Progenitor cell of endocrine pancreas (in vitro differentiated cells): Measurements from ENCODE around the gene GNB5. TPM values are rescaled to one million over a fixed set of nuclear protein-coding genes. Genes with fewer than 3 reads are reported as not detected.

ENCODE experiments used
- DNase-seq: peaks from one replicate; pipeline ENCODE4 v3.0.0; 2021; ENCODE audit warnings: low spot score; ENCODE audit not compliant: unreplicated experiment
- H3K27ac Mint-ChIP-seq: 2 replicates; pipeline ENCODE4 v1.8.0; 2021; ENCODE audit warnings: mild to moderate bottlenecking, moderate library complexity, mixed read lengths
- H3K27me3 Mint-ChIP-seq: 2 replicates; pipeline ENCODE4 v1.8.0; 2021; ENCODE audit warnings: mixed read lengths
- H3K36me3 Mint-ChIP-seq: 2 replicates; pipeline ENCODE4 v1.8.0; 2022; ENCODE audit warnings: mixed read lengths; ENCODE audit not compliant: insufficient read depth
- H3K4me1 Mint-ChIP-seq: 2 replicates; pipeline ENCODE4 v1.8.0; 2021; ENCODE audit warnings: low read depth, mixed read lengths
- H3K4me3 Mint-ChIP-seq: 2 replicates; pipeline ENCODE4 v1.8.0; 2021; ENCODE audit warnings: low read depth, mild to moderate bottlenecking, moderate library complexity, mixed read lengths
- H3K9me3 Mint-ChIP-seq: 2 replicates; pipeline ENCODE4 v1.8.0; 2021; ENCODE audit warnings: low read depth, mixed read lengths
- CTCF ChIP-seq: fragments of 200-600 bp; sonication (generic); IDR thresholded peaks from one replicate; pipeline ENCODE4 v1.5.0; 2021; ENCODE audit warnings: antibody characterized with exemption, mild to moderate bottlenecking; ENCODE audit not compliant: unreplicated experiment
- total RNA-seq: library from RNA; stranded (reverse); gene quantifications from 2 replicates; pipeline ENCODE4 v1.2.1, GENCODE V29; 2021

GNB5 gene
- total RNA-seq, 1 donor from 2014 or later: 56.0 TPM

- peak overlapping the region; percentile 35 for H3K4me3 Mint-ChIP-seq
- no peak for TF ChIP-seq CTCF
- peak overlapping the region; percentile 95 for H3K27ac Mint-ChIP-seq
- peaks cover 39% of the 10 kb centered on the region for H3K4me1 Mint-ChIP-seq
- DNase-seq: peak; percentile 29
- peaks cover 2% of the 10 kb centered on the region for H3K36me3 Mint-ChIP-seq
- H3K27me3 Mint-ChIP-seq: peaks cover 10% of the 10 kb centered on the region
- no peaks in the 10 kb centered on the region for H3K9me3 Mint-ChIP-seq
Measured at GRCh38 chr15:52185151-52185561, 6.0 kb downstream of the GNB5 start.

- H3K27ac Mint-ChIP-seq: peak overlapping the region; percentile 95
Measured at GRCh38 chr15:52184721-52185120, 6.5 kb downstream of the GNB5 start.

GRCh38 chr15:52183562-52184173, 7.5 kb downstream of the GNB5 start:
- peaks cover 42% of the 10 kb centered on the region for H3K4me1 Mint-ChIP-seq
- no peaks in the 10 kb centered on the region for H3K9me3 Mint-ChIP-seq
- peak; percentile 25 for DNase-seq
- H3K27ac Mint-ChIP-seq: peak overlapping the region; percentile 95
- H3K27me3 Mint-ChIP-seq: peaks cover 10% of the 10 kb centered on the region
- TF ChIP-seq CTCF: peak; percentile 71
- peak overlapping the region; percentile 37 for H3K4me3 Mint-ChIP-seq
- no peaks in the 10 kb centered on the region for H3K36me3 Mint-ChIP-seq

More at GRCh38 chr15:52184721-52185120, 6.5 kb downstream of the GNB5 start:
- H3K36me3 Mint-ChIP-seq: peaks cover 2% of the 10 kb centered on the region
- H3K27me3 Mint-ChIP-seq: peaks cover 10% of the 10 kb centered on the region
- peaks cover 39% of the 10 kb centered on the region for H3K4me1 Mint-ChIP-seq
- DNase-seq: no peak
- TF ChIP-seq CTCF: no peak
- H3K9me3 Mint-ChIP-seq: no peaks in the 10 kb centered on the region
- H3K4me3 Mint-ChIP-seq: peak overlapping the region; percentile 18

GRCh38 chr15:52181938-52182780, 9.0 kb downstream of the GNB5 start:
- Mint-ChIP-seq H3K4me1 (peaks cover 47% of the 10 kb centered on the region), H3K36me3 (no peaks in the 10 kb centered on the region), H3K4me3 (no peak overlapping the region), H3K27ac (no peak overlapping the region), H3K9me3 (no peaks in the 10 kb centered on the region), H3K27me3 (peaks cover 10% of the 10 kb centered on the region)
- DNase-seq: no peak
- TF ChIP-seq CTCF: no peak

- Mint-ChIP-seq H3K36me3 (no peaks in the 10 kb centered on the region), H3K27ac (peak overlapping the region; percentile 95), H3K9me3 (no peaks in the 10 kb centered on the region), H3K4me1 (peaks cover 38% of the 10 kb centered on the region), H3K4me3 (peak overlapping the region; percentile 88), H3K27me3 (peaks cover 10% of the 10 kb centered on the region)
- no peak for DNase-seq
- TF ChIP-seq CTCF: no peak
Measured at GRCh38 chr15:52180851-52181450, 10.2 kb downstream of the GNB5 start.
